ENCODE measurements around the gene ALKBH2.
"Not testable (repeated sequence)": the region's sequence is repeated elsewhere in the genome, so short reads cannot be mapped to it uniquely, and the experiment has no call there.

The ALKBH2 gene

DNA sequence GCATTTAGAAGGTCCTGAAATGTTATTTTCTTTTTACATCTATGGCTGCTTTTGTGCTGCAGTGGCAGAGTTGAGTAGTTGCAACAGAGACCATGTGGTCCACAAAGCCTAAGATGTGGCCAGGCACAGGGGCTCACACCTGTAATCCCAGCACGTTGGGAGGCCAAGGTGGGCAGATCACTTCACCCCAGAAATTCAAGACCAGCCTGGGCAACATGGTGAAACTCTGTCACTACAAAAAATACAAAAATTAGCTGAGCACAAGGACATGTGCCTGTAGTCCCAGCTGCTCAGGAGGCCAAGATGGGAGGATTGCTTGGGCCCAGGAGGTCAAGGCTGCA is 27.4 kb downstream of the ALKBH2 start:
- DNase-seq (ENCODE audit: low spot score): no peak

GRCh38 chr12:109065154-109065852 is 28.0 kb downstream of the ALKBH2 start:
- no peak for DNase-seq (ENCODE audit: low spot score)

DNA sequence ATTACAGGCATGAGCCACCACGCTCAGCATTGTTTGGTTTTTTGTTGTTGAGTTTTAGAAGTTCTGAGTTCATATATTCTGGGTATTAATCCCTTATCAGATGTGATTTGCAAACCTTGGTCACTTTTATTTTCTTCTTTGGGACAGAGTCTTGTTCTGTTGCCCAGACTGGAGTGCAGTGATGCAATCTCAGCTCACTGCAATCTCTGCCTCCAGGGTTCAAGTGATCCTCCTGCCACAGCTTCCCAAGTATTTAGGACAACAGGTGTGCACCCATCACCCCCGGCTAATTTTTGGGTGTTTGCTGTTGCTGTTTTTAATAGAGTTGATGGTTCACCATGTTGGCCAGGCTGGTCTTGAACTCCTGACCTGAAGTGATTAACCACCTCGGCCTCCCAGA is 29.1 kb downstream of the ALKBH2 start:
- no peak for DNase-seq (ENCODE audit: low spot score)

DNA sequence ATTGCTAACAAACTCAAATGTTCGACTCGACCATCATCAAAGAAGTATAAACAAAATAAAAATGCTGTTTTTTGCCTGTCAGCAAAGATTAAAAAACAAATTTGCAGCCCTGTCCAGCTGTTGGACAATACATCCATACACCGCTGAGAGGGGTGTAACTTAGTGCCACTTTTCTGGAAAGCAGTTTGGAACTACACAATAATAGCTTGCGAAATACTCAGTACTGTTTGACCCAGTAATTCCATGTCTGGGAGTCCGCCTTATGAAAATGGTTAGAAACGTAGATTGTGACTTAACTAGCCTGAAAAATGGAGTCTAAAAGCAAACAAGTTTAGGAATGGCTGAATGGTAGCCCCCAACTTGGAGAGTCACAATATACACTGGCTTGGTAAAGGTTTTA is 34.5 kb downstream of the ALKBH2 start:
- DNase-seq (ENCODE audit: low spot score): no peak

DNA sequence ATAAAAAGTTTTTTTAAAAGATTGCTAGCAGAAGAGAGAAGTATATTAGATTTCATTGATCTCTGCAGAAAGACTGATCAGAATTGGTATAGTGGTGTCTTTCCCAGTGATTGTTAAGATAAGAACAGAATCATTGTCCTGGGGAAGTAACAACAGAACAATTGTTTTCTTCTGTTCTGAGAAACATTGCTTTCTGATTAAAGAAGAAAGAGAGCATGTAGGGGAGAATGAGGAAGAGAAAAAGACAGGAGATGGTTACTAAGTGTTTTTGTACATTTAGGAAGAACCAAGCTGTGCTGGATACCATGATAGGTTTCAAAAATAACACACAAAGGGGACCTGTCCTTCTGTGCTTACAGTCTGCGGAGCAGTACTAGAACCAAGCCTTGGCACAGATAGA is 35.9 kb downstream of the ALKBH2 start:
- no peak for DNase-seq (ENCODE audit: low spot score)

GRCh38 chr12:109056891-109057290 is 36.4 kb downstream of the ALKBH2 start:
- DNase-seq (ENCODE audit: low spot score): no peak

- no peak for DNase-seq (ENCODE audit: low spot score)
These were observed 38.8 kb downstream of the ALKBH2 start for GRCh38 chr12:109054520-109054919.

GRCh38 chr12:109054124-109054513 is 39.2 kb downstream of the ALKBH2 start:
- not testable (repeated sequence) for DNase-seq (ENCODE audit: low spot score)

GRCh38 chr12:109053382-109054123 is 39.7 kb downstream of the ALKBH2 start:
- DNase-seq (ENCODE audit: low spot score): peak; percentile 52

- DNase-seq (ENCODE audit: low spot score): peak; percentile 76
These were observed 40.6 kb downstream of the ALKBH2 start, which contains the start of gene USP30 for GRCh38 chr12:109052414-109053323. Gene USP30, plus strand, starts transcription at chr12:109052576. Its CDS starts 103 bp downstream, at chr12:109052679.

- DNase-seq (ENCODE audit: low spot score): no peak
These were observed 41.2 kb downstream of the ALKBH2 start for GRCh38 chr12:109052097-109052413.

DNA sequence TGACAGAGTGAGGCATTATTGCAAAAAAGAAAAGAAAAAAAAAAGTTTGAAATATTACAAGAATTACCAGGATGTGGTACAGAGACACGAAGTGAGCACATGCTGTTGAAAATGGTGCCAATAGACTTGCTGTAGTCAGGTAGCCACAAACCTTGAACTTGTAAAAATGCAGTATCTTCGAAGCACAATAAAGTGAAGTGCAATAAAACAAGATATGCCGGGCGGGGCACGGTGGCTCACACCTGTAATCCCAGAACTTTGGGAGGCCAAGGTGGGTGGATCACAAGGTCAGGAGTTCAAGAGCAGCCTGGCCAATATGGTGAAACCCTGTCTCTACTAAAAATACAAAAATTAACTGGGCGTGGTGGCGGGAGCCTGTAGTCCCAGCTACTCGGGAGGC is 43.5 kb downstream of the ALKBH2 start:
- DNase-seq (ENCODE audit: low spot score): not testable (repeated sequence)

GRCh38 chr12:109048706-109049105 is 44.6 kb downstream of the ALKBH2 start:
- DNase-seq (ENCODE audit: low spot score): not testable (repeated sequence)

DNA sequence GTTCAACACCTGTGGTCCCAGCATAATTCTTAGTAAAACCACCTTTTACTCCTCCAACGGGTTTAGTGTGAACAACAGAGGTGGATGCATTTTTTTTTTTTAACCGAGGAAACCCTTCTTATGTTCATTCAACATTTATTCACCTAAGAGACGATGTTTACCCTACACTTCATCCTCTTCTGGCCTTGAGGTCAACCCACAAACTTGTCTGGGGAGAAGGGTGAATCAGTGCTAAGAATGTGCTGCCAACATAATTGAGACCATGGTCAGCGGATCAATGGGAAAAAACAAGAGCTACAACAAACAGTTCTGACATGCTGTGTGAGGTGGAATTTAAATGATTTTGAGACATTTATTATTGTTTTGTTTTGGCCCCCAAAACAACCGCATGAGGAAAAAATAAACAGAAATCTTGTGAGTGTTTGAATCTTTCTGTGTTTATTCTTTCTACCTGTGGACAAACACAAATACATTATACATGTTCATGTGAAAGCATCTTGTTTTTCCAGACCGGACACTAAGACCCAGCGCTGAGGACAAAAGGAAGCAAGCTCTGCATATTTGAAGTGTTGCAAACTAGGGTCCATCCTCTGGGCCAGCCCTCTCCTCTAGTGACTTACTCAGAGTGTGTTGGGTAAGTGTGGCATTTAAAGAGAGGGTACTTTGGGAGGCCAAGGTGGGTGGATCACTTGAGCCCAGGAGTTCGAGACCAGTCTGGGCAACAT is 46.0 kb downstream of the ALKBH2 start:
- DNase-seq (ENCODE audit: low spot score): no peak

GRCh38 chr12:109044241-109044640 is 49.0 kb downstream of the ALKBH2 start:
- DNase-seq (ENCODE audit: low spot score): no peak
